ENCODE measurements around the gene HTRA3. TPM values are rescaled to one million over a fixed set of nuclear protein-coding genes. Genes with fewer than 3 reads are reported as not detected.

Gene HTRA3
- total RNA-seq, 1 experiment from 2014 or later = 2.3 TPM

GRCh38 chr4:8294775-8295174 is 25.2 kb downstream of the HTRA3 start:
- CTCF ChIA-PET = interaction anchor here (1.4 kb wide), 1 partner anchor 12 kb away, joined by 3 read pairs; no protein-coding TSS in a partner anchor
- DNase-seq (ENCODE audit: low spot score) = no peak
- POLR2A ChIA-PET = no interaction called here
- no peaks in the 10 kb centered on the region for H3K27me3 Mint-ChIP-seq (ENCODE audit: low read depth)
- H3K27ac Mint-ChIP-seq = no peak overlapping the region
- peaks cover 9% of the 10 kb centered on the region; the same call in 1 of the 2 replicates for H3K9me3 Mint-ChIP-seq
- no peak overlapping the region for H3K4me3 Mint-ChIP-seq
- no peak for ATAC-seq
- peaks cover 5% of the 10 kb centered on the region; the same call in 1 of the 2 replicates for H3K36me3 Mint-ChIP-seq
- no peak for TF ChIP-seq FOXP4 (CRISPR knock-in tag; IDR thresholded peaks at IDR 0.05)
- TF ChIP-seq RELA (CRISPR knock-in tag; IDR thresholded peaks at IDR 0.05; ENCODE audit: borderline replicate concordance) = no peak
- TF ChIP-seq TP53 (CRISPR knock-in tag; IDR thresholded peaks at IDR 0.05) = no peak
- no peak for TF ChIP-seq HMGXB4 (CRISPR knock-in tag; IDR thresholded peaks at IDR 0.05)
- TF ChIP-seq CREB1 (CRISPR knock-in tag; IDR thresholded peaks at IDR 0.05) = no peak
- no peak for TF ChIP-seq AR (CRISPR knock-in tag; IDR thresholded peaks at IDR 0.05)
- no peak for TF ChIP-seq ZNF532 (CRISPR knock-in tag; IDR thresholded peaks at IDR 0.05; ENCODE audit: borderline replicate concordance)
- no peak for TF ChIP-seq NFATC4 (CRISPR knock-in tag; IDR thresholded peaks at IDR 0.05)
- no peak for TF ChIP-seq ATF3 (CRISPR knock-in tag; conservative IDR thresholded peaks at IDR 0.05)
- H3K4me1 Mint-ChIP-seq = no peaks in the 10 kb centered on the region

GRCh38 chr4:8295471-8295870 is 25.9 kb downstream of the HTRA3 start:
- ATAC-seq (no peak), DNase-seq (ENCODE audit: low spot score) (no peak)
- no peaks in the 10 kb centered on the region for H3K27me3 Mint-ChIP-seq (ENCODE audit: low read depth)
- no peaks in the 10 kb centered on the region for H3K4me1 Mint-ChIP-seq
- H3K36me3 Mint-ChIP-seq = peaks cover 5% of the 10 kb centered on the region; the same call in 1 of the 2 replicates
- no peak overlapping the region for H3K4me3 Mint-ChIP-seq
- H3K27ac Mint-ChIP-seq = no peak overlapping the region
- H3K9me3 Mint-ChIP-seq = peaks cover 9% of the 10 kb centered on the region; the same call in 1 of the 2 replicates
- ChIA-PET POLR2A (no interaction called here), CTCF (no interaction called here)
- TF ChIP-seq ZNF671 (CRISPR knock-in tag; IDR thresholded peaks at IDR 0.05) = no peak
- no peak for TF ChIP-seq ETV6 (CRISPR knock-in tag; IDR thresholded peaks at IDR 0.05)
- TF ChIP-seq ERG (CRISPR knock-in tag; IDR thresholded peaks at IDR 0.05) = no peak
- no peak for TF ChIP-seq CREM (CRISPR knock-in tag; IDR thresholded peaks at IDR 0.05)
- no peak for TF ChIP-seq CBFB (CRISPR knock-in tag; IDR thresholded peaks at IDR 0.05; ENCODE audit: low read depth)
- no peak for TF ChIP-seq ELF4 (CRISPR knock-in tag; IDR thresholded peaks at IDR 0.05; ENCODE audit: low read depth)
- no peak for TF ChIP-seq ATF1 (CRISPR knock-in tag; IDR thresholded peaks at IDR 0.05)
- no peak for TF ChIP-seq ZNF138 (CRISPR knock-in tag; conservative IDR thresholded peaks at IDR 0.05)
- no peak for TF ChIP-seq HMGXB4 (CRISPR knock-in tag; IDR thresholded peaks at IDR 0.05)
- no peak for TF ChIP-seq GABPB1 (CRISPR knock-in tag; IDR thresholded peaks at IDR 0.05)
- TF ChIP-seq ZBTB43 (CRISPR knock-in tag; IDR thresholded peaks at IDR 0.05) = no peak
- no peak for TF ChIP-seq FOXJ3 (CRISPR knock-in tag; IDR thresholded peaks at IDR 0.05; ENCODE audit: borderline replicate concordance)
